K562 (cell line): ENCODE measurements around the gene RAB26. TPM values are rescaled to one million over a fixed set of nuclear protein-coding genes. Genes with fewer than 3 reads are reported as not detected.

Experiments used
- ATF7 ChIP-seq: fragments of 450-650 bp; IDR thresholded peaks from 2 replicates; pipeline ENCODE4 v1.7.1; 2014; ENCODE audit warnings: mild to moderate bottlenecking, moderate library complexity
- CBX8 ChIP-seq: fragments of 200-600 bp; sonication (generic); IDR thresholded peaks from 2 replicates; pipeline ENCODE4 v1.6.1; 2012; ENCODE audit warnings: borderline replicate concordance, mixed run types, low read depth, mild to moderate bottlenecking, moderate library complexity, mixed read lengths, low read length, control low read depth, inconsistent platforms; ENCODE audit not compliant: poor library complexity, severe bottlenecking; ENCODE audit errors: extremely low read depth
- CREBBP ChIP-seq: IDR thresholded peaks from one replicate; pipeline ENCODE4 v1.6.1; 2012; ENCODE audit warnings: low read depth, mild to moderate bottlenecking, control low read depth, inconsistent platforms, low read length
- FIP1L1 ChIP-seq: fragments of 200-400 bp; formaldehyde crosslinking; IDR thresholded peaks from 2 replicates; pipeline ENCODE4 v1.6.1; 2018; ENCODE audit warnings: mild to moderate bottlenecking, low read depth, low read length; ENCODE audit not compliant: poor library complexity, severe bottlenecking
- HMG20B ChIP-seq: fragments of 250-450 bp; sonication (Bioruptor Pico); IDR thresholded peaks from 2 replicates; pipeline ENCODE4 v1.5.0; 2021; ENCODE audit warnings: mild to moderate bottlenecking
- MECOM ChIP-seq: fragments of 250-450 bp; sonication (Bioruptor Pico); IDR thresholded peaks from 2 replicates; pipeline ENCODE4 v1.8.0; 2022; ENCODE audit warnings: inconsistent platforms
- MTA2 ChIP-seq: fragments of 450-650 bp; IDR thresholded peaks from 2 replicates; pipeline ENCODE4 v1.6.1; 2016; ENCODE audit warnings: low read depth
- MTF1 ChIP-seq: fragments of 250-450 bp; sonication (Bioruptor Pico); IDR thresholded peaks from 2 replicates; pipeline ENCODE4 v1.9.0; 2021; ENCODE audit warnings: moderate library complexity, mild to moderate bottlenecking, inconsistent platforms, borderline replicate concordance
- PHF21A ChIP-seq: fragments of 450-650 bp; IDR thresholded peaks from 2 replicates; pipeline ENCODE4 v1.6.1; 2017; ENCODE audit warnings: low read depth, borderline replicate concordance
- TAL1 ChIP-seq: fragments of 450-650 bp; IDR thresholded peaks from 2 replicates; pipeline ENCODE4 v1.6.1; 2016; ENCODE audit warnings: mild to moderate bottlenecking
- WHSC1 ChIP-seq: IDR thresholded peaks from one replicate; pipeline ENCODE4 v1.6.1; 2012; ENCODE audit warnings: low read length, control low read depth, inconsistent platforms
- ZFP30 ChIP-seq: fragments of 250-450 bp; sonication (Bioruptor Pico); IDR thresholded peaks from 2 replicates; pipeline ENCODE4 v1.8.0; 2022; ENCODE audit warnings: moderate library complexity, mild to moderate bottlenecking, inconsistent platforms, borderline replicate concordance
- ZNF124 ChIP-seq: sonication (generic); formaldehyde crosslinking; IDR thresholded peaks from 2 replicates; pipeline ENCODE4 v1.8.1; 2022; ENCODE audit warnings: missing genetic modification reagents
- ZNF668 ChIP-seq: fragments of 250-450 bp; sonication (Bioruptor Pico); IDR thresholded peaks from 2 replicates; pipeline ENCODE4 v1.8.0; 2022; ENCODE audit warnings: mild to moderate bottlenecking, inconsistent platforms
- polyA plus RNA-seq, 8 experiments: library from polyadenylated mRNA; depleted of rRNA in 4 of 8; stranded (reverse) in 5 of 8; unstranded in 3 of 8; fragments of >200 nt; fragmentation: Nextera tagmentation in 2 of 8; fragmentation: Illumina TruSeq in 1 of 8; extraction: Ambion mirVana in 2 of 8; extraction: Trizol in 1 of 8; gene quantifications; 2 replicates each; pipeline versions ENCODE4 v1.2.1 to v1.2.3, GENCODE V29; 2011 to 2014; ENCODE audit warnings: inconsistent platforms in 1 of 8, missing spikeins in 1 of 8
- total RNA-seq, 7 experiments: library from RNA; depleted of rRNA in 6 of 7; stranded (reverse); fragments of >200 nt in 6 of 7; fragmentation: Illumina TruSeq in 2 of 7; extraction: Trizol in 2 of 7; gene quantifications; 2 replicates each; pipeline versions ENCODE4 v1.2.1 to v1.2.3, GENCODE V29; 2011 to 2021; ENCODE audit warnings: low replicate concordance in 1 of 7
- TF ChIP-seq, protein P1 (sequence below): fragments of 250-450 bp; sonication (Bioruptor Pico); IDR thresholded peaks from 2 replicates; pipeline ENCODE4 v1.5.0; 2020; ENCODE audit warnings: mild to moderate bottlenecking, borderline replicate concordance
- TF ChIP-seq, protein P2 (sequence below), 2 experiments: fragments of 450-650 bp; formaldehyde crosslinking in 1 of 2; IDR thresholded peaks; 2 replicates each; pipeline versions ENCODE4 v1.4.0 to v1.6.1; 2014 to 2020; ENCODE audit warnings: mild to moderate bottlenecking in 2 of 2, borderline replicate concordance in 1 of 2, low read depth in 1 of 2
- TF ChIP-seq, protein P3 (sequence below): fragments of 250-450 bp; sonication (Bioruptor Pico); IDR thresholded peaks from 2 replicates; pipeline ENCODE4 v1.9.0; 2021; ENCODE audit warnings: mild to moderate bottlenecking

The RAB26 gene
- total and polyA plus RNA-seq, 9 of the 15 experiments (the other 6 are each of a cell fraction or from before 2014, with no cell fraction given), result 0.25 to 6.1 (median 2.1) TPM

DNA sequence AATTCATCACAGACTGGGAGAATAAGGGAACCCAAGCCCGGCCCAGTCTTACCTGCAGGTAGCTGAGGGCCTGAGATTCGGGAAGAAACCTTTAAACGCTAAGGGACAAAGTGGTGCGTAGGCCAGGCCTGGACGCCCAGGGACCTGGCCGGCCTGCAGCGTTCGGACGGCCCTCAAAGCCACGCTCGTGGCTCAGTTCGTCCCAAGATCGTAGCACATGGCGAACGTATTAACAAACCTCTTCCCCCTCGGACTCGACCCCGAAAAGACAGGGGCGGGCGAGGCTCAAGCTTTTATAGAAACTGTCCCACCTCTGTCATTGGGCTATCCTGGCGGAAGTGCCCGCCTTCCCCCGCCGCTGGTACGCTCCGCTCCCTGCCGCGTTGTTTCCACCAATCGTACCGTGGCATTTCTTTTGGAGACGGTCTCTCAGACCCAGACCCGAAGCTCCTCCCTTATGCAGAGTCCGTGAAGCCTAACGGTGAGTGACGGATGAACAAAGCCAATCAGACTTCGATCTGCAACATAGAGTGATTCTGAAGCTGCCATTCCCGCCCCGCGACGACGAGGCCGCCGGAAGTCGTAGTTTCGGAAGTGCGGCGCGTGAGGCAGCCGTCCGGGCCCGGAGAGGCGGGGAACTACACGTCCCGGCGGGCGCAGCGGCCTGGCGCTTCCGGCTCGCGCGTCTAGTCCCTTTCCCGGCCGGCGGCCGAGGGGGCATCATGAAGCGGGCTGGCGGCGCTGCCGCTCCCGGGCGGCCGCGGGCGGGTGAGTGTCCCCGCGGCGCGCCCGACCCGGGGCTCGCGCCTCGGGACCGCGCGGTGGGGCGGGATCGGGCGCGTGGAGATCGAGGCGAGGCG lies 6.9 kb downstream of the RAB26 start, which contains the start of gene TRAF7 (continued):
- TF ChIP-seq, protein P1, sequence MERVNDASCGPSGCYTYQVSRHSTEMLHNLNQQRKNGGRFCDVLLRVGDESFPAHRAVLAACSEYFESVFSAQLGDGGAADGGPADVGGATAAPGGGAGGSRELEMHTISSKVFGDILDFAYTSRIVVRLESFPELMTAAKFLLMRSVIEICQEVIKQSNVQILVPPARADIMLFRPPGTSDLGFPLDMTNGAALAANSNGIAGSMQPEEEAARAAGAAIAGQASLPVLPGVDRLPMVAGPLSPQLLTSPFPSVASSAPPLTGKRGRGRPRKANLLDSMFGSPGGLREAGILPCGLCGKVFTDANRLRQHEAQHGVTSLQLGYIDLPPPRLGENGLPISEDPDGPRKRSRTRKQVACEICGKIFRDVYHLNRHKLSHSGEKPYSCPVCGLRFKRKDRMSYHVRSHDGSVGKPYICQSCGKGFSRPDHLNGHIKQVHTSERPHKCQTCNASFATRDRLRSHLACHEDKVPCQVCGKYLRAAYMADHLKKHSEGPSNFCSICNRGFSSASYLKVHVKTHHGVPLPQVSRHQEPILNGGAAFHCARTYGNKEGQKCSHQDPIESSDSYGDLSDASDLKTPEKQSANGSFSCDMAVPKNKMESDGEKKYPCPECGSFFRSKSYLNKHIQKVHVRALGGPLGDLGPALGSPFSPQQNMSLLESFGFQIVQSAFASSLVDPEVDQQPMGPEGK (CRISPR knock-in tag), result no peak
- no peak for TF ChIP-seq CBX8
- TF ChIP-seq WHSC1, result no peak
- TF ChIP-seq MECOM (CRISPR knock-in tag), result no peak
- TF ChIP-seq, protein P2, sequence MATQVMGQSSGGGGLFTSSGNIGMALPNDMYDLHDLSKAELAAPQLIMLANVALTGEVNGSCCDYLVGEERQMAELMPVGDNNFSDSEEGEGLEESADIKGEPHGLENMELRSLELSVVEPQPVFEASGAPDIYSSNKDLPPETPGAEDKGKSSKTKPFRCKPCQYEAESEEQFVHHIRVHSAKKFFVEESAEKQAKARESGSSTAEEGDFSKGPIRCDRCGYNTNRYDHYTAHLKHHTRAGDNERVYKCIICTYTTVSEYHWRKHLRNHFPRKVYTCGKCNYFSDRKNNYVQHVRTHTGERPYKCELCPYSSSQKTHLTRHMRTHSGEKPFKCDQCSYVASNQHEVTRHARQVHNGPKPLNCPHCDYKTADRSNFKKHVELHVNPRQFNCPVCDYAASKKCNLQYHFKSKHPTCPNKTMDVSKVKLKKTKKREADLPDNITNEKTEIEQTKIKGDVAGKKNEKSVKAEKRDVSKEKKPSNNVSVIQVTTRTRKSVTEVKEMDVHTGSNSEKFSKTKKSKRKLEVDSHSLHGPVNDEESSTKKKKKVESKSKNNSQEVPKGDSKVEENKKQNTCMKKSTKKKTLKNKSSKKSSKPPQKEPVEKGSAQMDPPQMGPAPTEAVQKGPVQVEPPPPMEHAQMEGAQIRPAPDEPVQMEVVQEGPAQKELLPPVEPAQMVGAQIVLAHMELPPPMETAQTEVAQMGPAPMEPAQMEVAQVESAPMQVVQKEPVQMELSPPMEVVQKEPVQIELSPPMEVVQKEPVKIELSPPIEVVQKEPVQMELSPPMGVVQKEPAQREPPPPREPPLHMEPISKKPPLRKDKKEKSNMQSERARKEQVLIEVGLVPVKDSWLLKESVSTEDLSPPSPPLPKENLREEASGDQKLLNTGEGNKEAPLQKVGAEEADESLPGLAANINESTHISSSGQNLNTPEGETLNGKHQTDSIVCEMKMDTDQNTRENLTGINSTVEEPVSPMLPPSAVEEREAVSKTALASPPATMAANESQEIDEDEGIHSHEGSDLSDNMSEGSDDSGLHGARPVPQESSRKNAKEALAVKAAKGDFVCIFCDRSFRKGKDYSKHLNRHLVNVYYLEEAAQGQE (IDR thresholded peaks at IDR 0.05; ENCODE audit: borderline replicate concordance), result no peak
- TF ChIP-seq, protein P2 (CRISPR knock-in tag; IDR thresholded peaks at IDR 0.05; ENCODE audit: low read depth), result 0 out of 2 replicates have a peak, but pooled peaks have one; percentile 26
- TF ChIP-seq ATF7, result peak; percentile 87
- TF ChIP-seq CREBBP, result no peak
- no peak for TF ChIP-seq TAL1
- TF ChIP-seq ZNF124 (CRISPR knock-in tag), result no peak
- TF ChIP-seq ZNF668 (CRISPR knock-in tag), result no peak
- TF ChIP-seq PHF21A, result 0 out of 2 replicates have a peak, but pooled peaks have one; percentile 38
- no peak for TF ChIP-seq ZFP30
- no peak for TF ChIP-seq MTA2
- peak; percentile 46 for TF ChIP-seq FIP1L1
- TF ChIP-seq MTF1, result no peak
- TF ChIP-seq, protein P3, sequence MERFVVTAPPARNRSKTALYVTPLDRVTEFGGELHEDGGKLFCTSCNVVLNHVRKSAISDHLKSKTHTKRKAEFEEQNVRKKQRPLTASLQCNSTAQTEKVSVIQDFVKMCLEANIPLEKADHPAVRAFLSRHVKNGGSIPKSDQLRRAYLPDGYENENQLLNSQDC (CRISPR knock-in tag), result peak; percentile 92
- TF ChIP-seq HMG20B (CRISPR knock-in tag), result no peak; the same call in 1 of the 2 replicates
